ENCODE results near the gene DISP1.

The DISP1 gene

GRCh38 chr1:222824641-222825040 lies 9.8 kb downstream of the DISP1 start:
- H3K4me3 ChIP-seq (ENCODE audit: low read depth, low read length) = no peak overlapping the region
- H3K4me2 ChIP-seq (ENCODE audit: low read length) = no peak overlapping the region
- H3K27ac ChIP-seq = no peak overlapping the region
- no peaks in the 10 kb centered on the region for H3K9me3 ChIP-seq (ENCODE audit: control insufficient read depth, low read length)
- H3K79me2 ChIP-seq = peaks cover 17% of the 10 kb centered on the region
- no peaks in the 10 kb centered on the region for H3K4me1 ChIP-seq
- no peak for TF ChIP-seq CTCF (IDR thresholded peaks at IDR 0.05)
- H2AFZ ChIP-seq = no peak overlapping the region
- H3K27me3 ChIP-seq (ENCODE audit: control insufficient read depth, insufficient read depth, low read length) = no peaks in the 10 kb centered on the region
- H3K9ac ChIP-seq = no peak overlapping the region
- no peaks in the 10 kb centered on the region for H3K36me3 ChIP-seq (ENCODE audit: control insufficient read depth, insufficient read depth, low read length)

GRCh38 chr1:222828939-222829338 lies 14.1 kb downstream of the DISP1 start:
- no peaks in the 10 kb centered on the region for H3K9me3 ChIP-seq (ENCODE audit: control insufficient read depth, low read length)
- TF ChIP-seq CTCF (IDR thresholded peaks at IDR 0.05) = no peak
- H3K4me2 ChIP-seq (ENCODE audit: low read length) = no peak overlapping the region
- no peak overlapping the region for H3K9ac ChIP-seq
- H2AFZ ChIP-seq = no peak overlapping the region
- H3K4me1 ChIP-seq = no peaks in the 10 kb centered on the region
- H3K79me2 ChIP-seq = peaks cover 23% of the 10 kb centered on the region
- H3K27me3 ChIP-seq (ENCODE audit: control insufficient read depth, insufficient read depth, low read length) = no peaks in the 10 kb centered on the region
- no peak overlapping the region for H3K27ac ChIP-seq
- no peak overlapping the region for H3K4me3 ChIP-seq (ENCODE audit: low read depth, low read length)
- H3K36me3 ChIP-seq (ENCODE audit: control insufficient read depth, insufficient read depth, low read length) = no peaks in the 10 kb centered on the region

GRCh38 chr1:222829868-222830267 lies 15.0 kb downstream of the DISP1 start:
- Histone ChIP-seq H3K4me1 (no peaks in the 10 kb centered on the region), H3K4me2 (ENCODE audit: low read length) (no peak overlapping the region), H3K36me3 (ENCODE audit: control insufficient read depth, insufficient read depth, low read length) (no peaks in the 10 kb centered on the region), H3K9me3 (ENCODE audit: control insufficient read depth, low read length) (no peaks in the 10 kb centered on the region), H3K27ac (no peak overlapping the region), H3K79me2 (peaks cover 23% of the 10 kb centered on the region), H3K4me3 (ENCODE audit: low read depth, low read length) (no peak overlapping the region), H3K27me3 (ENCODE audit: control insufficient read depth, insufficient read depth, low read length) (no peaks in the 10 kb centered on the region), H2AFZ (no peak overlapping the region), H3K9ac (no peak overlapping the region)
- TF ChIP-seq CTCF (IDR thresholded peaks at IDR 0.05) = no peak

GRCh38 chr1:222833356-222833876 lies 18.6 kb downstream of the DISP1 start:
- Histone ChIP-seq H3K9ac (no peak overlapping the region), H3K4me3 (ENCODE audit: low read depth, low read length) (no peak overlapping the region), H3K27ac (no peak overlapping the region), H3K27me3 (ENCODE audit: control insufficient read depth, insufficient read depth, low read length) (no peaks in the 10 kb centered on the region), H3K79me2 (peaks cover 10% of the 10 kb centered on the region), H3K4me1 (no peaks in the 10 kb centered on the region), H3K9me3 (ENCODE audit: control insufficient read depth, low read length) (no peaks in the 10 kb centered on the region), H3K4me2 (ENCODE audit: low read length) (no peak overlapping the region), H2AFZ (no peak overlapping the region), H3K36me3 (ENCODE audit: control insufficient read depth, insufficient read depth, low read length) (no peaks in the 10 kb centered on the region)
- no peak for TF ChIP-seq CTCF (IDR thresholded peaks at IDR 0.05)

Measured in parathyroid adenoma (tissue), 2 donors.